Upper lobe of left lung (tissue), 6 donors: Measurements from ENCODE around the gene ZBTB7B. TPM values are rescaled to one million over a fixed set of nuclear protein-coding genes. Genes with fewer than 3 reads are reported as not detected.

ENCODE experiments used
- ATAC-seq, 2 donors: fragments of 200-7000 bp; cut with Tn5 transposase; one replicate each; pipeline ENCODE4 v1.9.1; 2022; ENCODE audit warnings: mild to moderate bottlenecking in 2 of 2, moderate library complexity in 2 of 2; ENCODE audit not compliant: low FRiP score in 2 of 2
- DNase-seq, 2 donors: peaks; one replicate each; pipeline ENCODE4 v3.0.0-alpha.2; 2019 to 2020
- H3K27ac ChIP-seq, 4 donors: fragments of 200-600 bp; sonication (generic); one replicate each; pipeline ENCODE4 v1.5.1; 2016 to 2019
- H3K27me3 ChIP-seq, 4 donors: fragments of 200-600 bp; sonication (generic); one replicate each; pipeline ENCODE4 v1.5.1; 2017 to 2019
- H3K36me3 ChIP-seq, 4 donors: fragments of 200-600 bp; sonication (generic); one replicate each; pipeline ENCODE4 v1.5.1; 2016 to 2019
- H3K4me1 ChIP-seq, 4 donors: fragments of 200-600 bp; sonication (generic); one replicate each; pipeline ENCODE4 v1.5.1; 2018 to 2019
- H3K4me3 ChIP-seq, 4 donors: fragments of 200-600 bp; sonication (generic); one replicate each; pipeline ENCODE4 v1.5.1; 2017 to 2019; ENCODE audit warnings: mild to moderate bottlenecking in 2 of 4, moderate library complexity in 1 of 4
- H3K9me3 ChIP-seq, 4 donors: fragments of 200-600 bp; sonication (generic); one replicate each; pipeline ENCODE4 v1.5.1; 2018 to 2019
- EP300 ChIP-seq, 4 donors: sonication (generic); formaldehyde crosslinking; IDR thresholded peaks; one replicate each; pipeline ENCODE4 v1.5.1; 2017; ENCODE audit warnings: antibody characterized with exemption in 4 of 4, control low read depth in 2 of 4
- POLR2A ChIP-seq, 4 donors: fragments of 450-650 bp; IDR thresholded peaks; one replicate each; pipeline ENCODE4 v1.5.1; 2016 to 2017; ENCODE audit warnings: antibody characterized with exemption in 4 of 4, mild to moderate bottlenecking in 2 of 4
- POLR2AphosphoS5 ChIP-seq, 2 donors: sonication (generic); formaldehyde crosslinking; IDR thresholded peaks; one replicate each; pipeline ENCODE4 v1.5.1; 2017; ENCODE audit warnings: antibody characterized with exemption in 2 of 2
- WGBS, 2 donors: methylation state at CpG; one replicate each; pipeline ENCODE4 v1.1.5; 2017 to 2018; 5-methylcytosine and 5-hydroxymethylcytosine counted together
- total RNA-seq, 6 donors: library from RNA; depleted of rRNA in 4 of 6; stranded (reverse); fragments of >200 nt in 4 of 6; gene quantifications; one replicate each; pipeline versions ENCODE4 v1.1.0 to v1.2.1, GENCODE V29; 2016 to 2021
- TF ChIP-seq, protein P1 (sequence below), 6 experiments: fragments of 450-650 bp in 4 of 6; fragments of 200-600 bp in 2 of 6; sonication (generic) in 2 of 6; IDR thresholded peaks; one replicate each; pipeline ENCODE4 v1.5.1; 2016 to 2019; ENCODE audit warnings: antibody characterized with exemption in 6 of 6
- donor health status: DM: no; HTN: no; CAD: no; lungs with moderate emphysema.
- donor health status: DM: no; HTN: yes; CAD: no; lungs with severe emphysema.

ZBTB7B gene
- total RNA-seq, 6 donors from 2014 or later: 43.9 to 88.2 (median 66.2) TPM

GRCh38 chr1:155057788-155058211, 55.2 kb downstream of the ZBTB7B start:
- Histone ChIP-seq H3K4me1 (peaks cover 20 to 32% (median 26%) of the 10 kb centered on the region in 4 donors), H3K4me3 (no peak overlapping the region), H3K27ac (no peak overlapping the region), H3K36me3 (peaks cover 13 to 85% (median 63%) of the 10 kb centered on the region in 4 donors), H3K27me3 (no peaks in the 10 kb centered on the region), H3K9me3 (no peaks in the 10 kb centered on the region)
- ATAC-seq (no peak), DNase-seq (no peak)
- 94 to 100% methylated on average over 6 to 13 of the region's 13 CpGs for WGBS, 2 donors
- TF ChIP-seq POLR2AphosphoS5 (IDR thresholded peaks at IDR 0.05): no peak
- no peak for TF ChIP-seq POLR2A (IDR thresholded peaks at IDR 0.05)
- no peak for TF ChIP-seq EP300 (IDR thresholded peaks at IDR 0.05)
- TF ChIP-seq, protein P1, sequence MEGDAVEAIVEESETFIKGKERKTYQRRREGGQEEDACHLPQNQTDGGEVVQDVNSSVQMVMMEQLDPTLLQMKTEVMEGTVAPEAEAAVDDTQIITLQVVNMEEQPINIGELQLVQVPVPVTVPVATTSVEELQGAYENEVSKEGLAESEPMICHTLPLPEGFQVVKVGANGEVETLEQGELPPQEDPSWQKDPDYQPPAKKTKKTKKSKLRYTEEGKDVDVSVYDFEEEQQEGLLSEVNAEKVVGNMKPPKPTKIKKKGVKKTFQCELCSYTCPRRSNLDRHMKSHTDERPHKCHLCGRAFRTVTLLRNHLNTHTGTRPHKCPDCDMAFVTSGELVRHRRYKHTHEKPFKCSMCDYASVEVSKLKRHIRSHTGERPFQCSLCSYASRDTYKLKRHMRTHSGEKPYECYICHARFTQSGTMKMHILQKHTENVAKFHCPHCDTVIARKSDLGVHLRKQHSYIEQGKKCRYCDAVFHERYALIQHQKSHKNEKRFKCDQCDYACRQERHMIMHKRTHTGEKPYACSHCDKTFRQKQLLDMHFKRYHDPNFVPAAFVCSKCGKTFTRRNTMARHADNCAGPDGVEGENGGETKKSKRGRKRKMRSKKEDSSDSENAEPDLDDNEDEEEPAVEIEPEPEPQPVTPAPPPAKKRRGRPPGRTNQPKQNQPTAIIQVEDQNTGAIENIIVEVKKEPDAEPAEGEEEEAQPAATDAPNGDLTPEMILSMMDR (IDR thresholded peaks at IDR 0.05): peak in 1 of 6 experiments; percentile 13

DNA sequence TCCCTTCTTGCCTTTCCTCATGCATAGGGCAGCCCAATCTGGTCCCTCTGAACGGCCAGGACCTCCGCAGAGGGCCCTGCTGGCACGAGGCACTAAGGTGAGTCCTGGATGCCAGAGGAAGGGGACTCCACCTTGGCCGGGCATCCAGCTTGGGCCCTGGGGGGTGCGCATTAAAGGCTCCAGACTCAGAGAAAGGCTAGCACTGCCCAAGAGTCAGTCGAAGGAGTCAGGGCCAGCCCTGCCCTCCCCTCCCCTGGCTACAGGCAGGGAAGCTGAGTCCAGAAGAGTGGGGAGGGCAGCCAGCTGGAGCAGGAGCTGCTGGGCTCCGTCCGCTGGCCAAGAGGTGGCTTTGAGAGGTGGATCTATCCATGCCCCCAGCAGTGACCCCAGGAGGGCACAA, 58.1 kb downstream of the ZBTB7B start:
- H3K27ac ChIP-seq: no peak overlapping the region
- H3K36me3 ChIP-seq: peaks cover 13 to 65% (median 50%) of the 10 kb centered on the region in 4 donors
- DNase-seq (no peak), ATAC-seq (no peak)
- no peaks in the 10 kb centered on the region for H3K27me3 ChIP-seq
- H3K4me3 ChIP-seq: no peak overlapping the region
- 72 to 100% methylated on average over 1 to 6 of the region's 8 CpGs for WGBS, 2 donors
- H3K9me3 ChIP-seq: no peaks in the 10 kb centered on the region
- H3K4me1 ChIP-seq: peaks cover 24 to 36% (median 32%) of the 10 kb centered on the region in 4 donors
- TF ChIP-seq POLR2A (IDR thresholded peaks at IDR 0.05): no peak
- TF ChIP-seq, protein P1 (IDR thresholded peaks at IDR 0.05): no peak
- TF ChIP-seq EP300 (IDR thresholded peaks at IDR 0.05): no peak
- no peak for TF ChIP-seq POLR2AphosphoS5 (IDR thresholded peaks at IDR 0.05)

DNA sequence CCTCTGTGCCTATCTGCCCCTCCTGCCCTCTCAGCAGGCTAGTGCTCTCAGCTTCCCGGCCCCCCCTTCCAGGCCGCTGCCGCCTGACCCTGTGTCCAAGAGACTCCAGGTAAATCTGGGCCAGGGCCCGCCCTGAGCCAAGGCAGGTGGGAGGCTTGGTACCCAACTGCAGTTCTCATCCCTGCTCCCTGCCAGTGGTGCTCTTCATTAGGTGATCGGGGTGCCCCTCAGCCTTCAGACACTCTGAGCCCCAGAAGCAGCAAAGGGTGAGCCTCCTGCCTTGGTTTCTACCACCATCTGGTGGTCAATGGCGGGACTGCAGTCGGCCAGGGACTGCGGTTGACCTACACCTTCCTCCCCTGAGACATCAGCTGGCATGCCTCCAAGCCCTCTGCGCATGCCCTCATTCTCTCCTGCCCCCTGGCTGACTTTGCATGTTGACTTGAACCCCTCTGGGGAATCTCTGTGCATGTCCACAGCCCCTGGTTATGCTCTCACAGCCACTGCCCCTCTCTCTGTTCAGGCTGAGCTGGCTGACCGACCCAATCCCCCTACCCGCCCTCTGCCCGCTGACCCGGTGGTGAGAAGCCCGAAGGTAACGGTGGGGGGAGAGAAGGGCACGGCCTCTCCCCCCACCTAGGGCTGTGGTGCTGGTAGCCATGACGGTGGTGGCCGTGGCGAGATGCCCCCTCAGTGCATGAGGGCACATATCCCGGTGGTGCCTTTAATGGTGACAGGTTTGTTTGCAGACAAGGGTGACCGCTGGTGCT, 59.0 kb downstream of the ZBTB7B start:
- ATAC-seq (peak; percentile 76), DNase-seq (peak; percentile 82)
- TF ChIP-seq EP300 (IDR thresholded peaks at IDR 0.05) (no peak), POLR2AphosphoS5 (IDR thresholded peaks at IDR 0.05) (peak in 1 of 2 donors; percentile 15), POLR2A (IDR thresholded peaks at IDR 0.05) (no peak)
- TF ChIP-seq, protein P1 (IDR thresholded peaks at IDR 0.05): peak; percentile 97 to 99 (median 98)
- Histone ChIP-seq H3K4me1 (peaks cover 24 to 36% (median 32%) of the 10 kb centered on the region in 4 donors), H3K27me3 (no peaks in the 10 kb centered on the region), H3K4me3 (no peak overlapping the region), H3K9me3 (no peaks in the 10 kb centered on the region), H3K36me3 (peaks cover 13 to 57% (median 43%) of the 10 kb centered on the region in 4 donors), H3K27ac (no peak overlapping the region)
- 44 to 49% methylated on average over 20 to 21 of the region's 21 CpGs for WGBS, 2 donors

DNA sequence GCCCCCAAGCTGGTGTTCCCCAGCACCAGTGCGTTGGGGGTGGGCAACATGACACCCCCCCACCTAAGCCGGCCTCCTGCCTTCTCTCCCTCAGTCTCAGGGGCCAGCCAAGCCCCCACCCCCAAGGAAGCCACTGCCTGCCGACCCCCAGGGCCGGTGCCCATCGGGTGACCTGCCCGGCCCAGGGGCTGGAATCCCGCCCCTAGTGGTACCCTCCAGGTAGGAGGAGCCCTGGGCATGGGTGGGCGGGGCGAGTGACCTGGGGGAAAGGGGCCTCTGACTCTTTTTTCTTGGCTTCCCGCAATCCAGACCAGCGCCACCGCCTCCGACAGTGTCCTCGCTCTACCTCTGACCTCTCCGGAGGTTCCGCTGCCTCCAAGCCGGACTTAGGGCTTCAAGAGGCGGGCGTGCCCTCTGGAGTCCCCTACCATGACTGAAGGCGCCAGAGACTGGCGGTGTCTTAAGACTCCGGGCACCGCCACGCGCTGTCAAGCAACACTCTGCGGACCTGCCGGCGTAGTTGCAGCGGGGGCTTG, 59.6 kb downstream of the ZBTB7B start:
- ATAC-seq: no peak
- DNase-seq: peak in 1 of 2 donors; percentile 73
- H3K36me3 ChIP-seq: peaks cover 13 to 51% (median 36%) of the 10 kb centered on the region in 4 donors
- TF ChIP-seq POLR2AphosphoS5 (IDR thresholded peaks at IDR 0.05) (no peak), POLR2A (IDR thresholded peaks at IDR 0.05) (no peak), EP300 (IDR thresholded peaks at IDR 0.05) (no peak)
- TF ChIP-seq, protein P1 (IDR thresholded peaks at IDR 0.05): no peak
- no peak overlapping the region for H3K27ac ChIP-seq
- no peaks in the 10 kb centered on the region for H3K9me3 ChIP-seq
- WGBS, 2 donors: 73 to 82% methylated on average over 20 to 24 of the region's 29 CpGs
- H3K4me1 ChIP-seq: peaks cover 24 to 36% (median 32%) of the 10 kb centered on the region in 4 donors
- H3K27me3 ChIP-seq: no peaks in the 10 kb centered on the region
- H3K4me3 ChIP-seq: peak overlapping the region in 1 of 4 donors; percentile 73
